ENCODE measurements around the gene PRDM10.

DNA sequence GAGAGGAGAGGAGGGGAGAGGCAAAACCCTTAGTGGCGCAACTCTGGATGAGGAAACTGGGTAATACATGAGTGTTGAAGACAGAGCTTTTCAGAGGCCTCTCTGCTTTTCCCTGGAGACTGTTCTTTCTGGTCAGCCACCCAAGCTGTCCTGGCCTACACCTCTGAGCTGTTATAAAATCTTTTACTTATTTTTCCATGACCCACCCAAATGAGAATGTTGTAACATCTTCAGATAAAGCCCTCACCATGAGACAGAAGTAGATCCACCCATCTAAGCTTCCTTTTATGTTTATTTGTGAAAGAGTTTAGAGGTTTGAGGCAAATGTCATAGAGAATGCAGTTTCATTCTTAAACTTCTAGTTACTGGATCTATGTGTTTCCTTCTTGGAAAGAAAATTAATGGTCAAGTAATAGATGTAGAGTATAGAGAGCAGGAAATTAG, 46.7 kb upstream of the PRDM10 start:
- TF ChIP-seq, protein P1, sequence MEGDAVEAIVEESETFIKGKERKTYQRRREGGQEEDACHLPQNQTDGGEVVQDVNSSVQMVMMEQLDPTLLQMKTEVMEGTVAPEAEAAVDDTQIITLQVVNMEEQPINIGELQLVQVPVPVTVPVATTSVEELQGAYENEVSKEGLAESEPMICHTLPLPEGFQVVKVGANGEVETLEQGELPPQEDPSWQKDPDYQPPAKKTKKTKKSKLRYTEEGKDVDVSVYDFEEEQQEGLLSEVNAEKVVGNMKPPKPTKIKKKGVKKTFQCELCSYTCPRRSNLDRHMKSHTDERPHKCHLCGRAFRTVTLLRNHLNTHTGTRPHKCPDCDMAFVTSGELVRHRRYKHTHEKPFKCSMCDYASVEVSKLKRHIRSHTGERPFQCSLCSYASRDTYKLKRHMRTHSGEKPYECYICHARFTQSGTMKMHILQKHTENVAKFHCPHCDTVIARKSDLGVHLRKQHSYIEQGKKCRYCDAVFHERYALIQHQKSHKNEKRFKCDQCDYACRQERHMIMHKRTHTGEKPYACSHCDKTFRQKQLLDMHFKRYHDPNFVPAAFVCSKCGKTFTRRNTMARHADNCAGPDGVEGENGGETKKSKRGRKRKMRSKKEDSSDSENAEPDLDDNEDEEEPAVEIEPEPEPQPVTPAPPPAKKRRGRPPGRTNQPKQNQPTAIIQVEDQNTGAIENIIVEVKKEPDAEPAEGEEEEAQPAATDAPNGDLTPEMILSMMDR (IDR thresholded peaks at IDR 0.05; ENCODE audit: borderline replicate concordance, extremely low read depth, low read length, poor library complexity, severe bottlenecking): no peak
- no peak for TF ChIP-seq EZH2 (IDR thresholded peaks at IDR 0.05; ENCODE audit: borderline replicate concordance, low read depth, low read length, severe bottlenecking)
